NK-92 treated with Interleukin-12 subunit alpha and Interleukin-12 subunit beta, amount 100 ng/mL, for 24 hours (cell line): ENCODE measurements around the gene BANP.

Experiments used
- DNase-seq: peaks from one replicate; lab custom pipeline; 2025; lab: John Stamatoyannopoulos, UW

Gene BANP

GRCh38 chr16:87951552-87952538, 611 bp downstream of the BANP start:
- DNase-seq = no peak

DNA sequence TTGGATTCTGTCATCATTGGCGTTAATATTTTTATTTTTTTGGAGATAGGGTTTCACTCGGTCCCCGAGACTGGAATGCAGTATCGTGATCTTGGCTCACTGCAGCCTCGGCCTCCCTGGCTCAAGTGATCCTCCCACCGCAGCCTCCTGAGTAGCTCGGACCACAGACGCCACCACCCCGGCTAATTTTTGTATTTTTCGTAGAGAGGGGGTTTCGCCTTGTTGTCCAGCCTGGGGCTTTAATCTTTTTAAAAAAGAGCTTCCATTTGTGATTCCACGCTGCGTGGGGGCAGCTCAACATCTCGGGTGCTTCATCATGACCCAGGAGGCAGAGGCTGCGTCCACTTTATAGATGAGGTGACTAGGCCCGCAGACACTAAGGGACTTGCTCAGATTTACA, 1.5 kb downstream of the BANP start:
- no peak for DNase-seq

DNA sequence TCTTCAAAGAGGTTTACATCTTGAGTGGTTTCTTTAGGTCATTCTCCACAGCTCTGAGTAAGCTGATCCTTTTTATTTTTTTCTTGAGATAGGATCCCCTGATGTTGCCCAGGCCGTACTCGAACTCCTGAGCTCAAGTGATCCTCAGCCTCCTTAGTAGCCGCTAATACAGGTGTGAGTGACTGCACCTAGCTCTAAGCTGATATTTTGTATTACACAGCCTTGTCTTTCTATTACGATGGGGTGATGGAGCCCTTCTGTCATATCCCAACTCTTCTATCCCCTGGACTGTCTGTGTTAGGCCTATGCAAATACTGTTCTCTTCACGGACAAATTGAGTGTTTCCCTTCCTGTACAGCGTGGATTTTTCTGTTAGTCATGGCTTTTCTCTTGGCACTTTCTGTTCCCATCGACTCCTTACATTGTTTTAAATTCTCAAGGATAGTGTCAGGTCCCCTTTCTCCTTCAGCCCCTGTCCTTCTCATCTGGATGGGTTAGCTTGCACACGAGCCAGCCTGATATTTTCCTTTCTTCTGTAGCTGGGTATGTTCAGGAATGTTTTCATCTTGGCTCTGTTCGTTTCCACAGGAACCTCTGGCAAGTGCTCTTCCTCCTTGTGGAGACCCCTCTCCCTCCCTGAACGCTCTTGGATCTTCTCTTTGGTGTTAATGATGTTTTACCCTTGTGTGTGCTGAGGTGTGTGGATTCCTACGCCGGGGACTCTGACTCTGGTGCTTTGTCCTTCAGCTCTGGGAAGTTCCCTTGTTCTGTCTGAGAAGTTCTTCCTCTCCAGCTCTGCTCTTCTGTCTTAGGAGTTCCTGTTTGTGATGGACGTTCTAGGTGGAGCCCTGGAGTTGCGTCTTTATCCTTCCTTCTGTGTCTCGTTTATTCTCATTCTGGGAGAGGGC, 2.3 kb downstream of the BANP start:
- no peak for DNase-seq

DNA sequence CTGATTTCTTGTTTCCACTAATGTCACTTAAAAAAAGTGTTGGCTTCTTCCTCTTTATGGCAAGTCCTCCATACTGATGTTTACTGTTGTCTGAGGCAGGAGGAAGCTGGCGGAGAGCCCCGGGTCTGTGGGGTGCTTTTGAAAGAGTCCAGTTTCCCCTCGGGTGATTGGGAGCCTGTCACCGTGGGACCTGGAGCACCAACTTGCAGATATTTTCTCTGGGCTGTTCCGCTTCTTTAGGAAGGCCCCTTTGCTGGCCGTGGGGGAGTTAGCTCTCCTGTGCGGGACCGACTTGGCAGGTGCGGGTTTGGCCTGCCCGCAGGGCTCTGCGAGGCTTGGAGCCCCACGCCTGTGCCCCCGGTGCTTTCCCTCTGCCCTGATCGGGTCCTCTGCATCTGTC, 3.1 kb downstream of the BANP start:
- DNase-seq = no peak

GRCh38 chr16:87954826-87955225, 3.6 kb downstream of the BANP start:
- DNase-seq = no peak

- no peak for DNase-seq
Measured at GRCh38 chr16:87955302-87956097, 4.3 kb downstream of the BANP start.

DNA sequence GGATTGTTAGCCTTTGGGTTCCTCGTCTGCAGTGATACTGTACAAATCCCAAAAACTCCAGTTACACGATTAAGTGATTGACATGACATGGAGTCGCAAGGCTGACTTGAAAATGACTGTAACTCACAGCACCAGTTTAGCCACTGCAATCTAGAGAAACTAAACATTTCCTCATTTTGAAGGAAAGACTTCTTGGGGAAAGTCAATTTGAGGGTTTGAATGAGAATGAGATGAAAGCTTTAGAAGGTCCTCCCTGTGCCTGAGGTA, 4.8 kb downstream of the BANP start:
- DNase-seq = no peak

- DNase-seq = no peak
Measured at GRCh38 chr16:87956365-87957231, 5.4 kb downstream of the BANP start.

DNA sequence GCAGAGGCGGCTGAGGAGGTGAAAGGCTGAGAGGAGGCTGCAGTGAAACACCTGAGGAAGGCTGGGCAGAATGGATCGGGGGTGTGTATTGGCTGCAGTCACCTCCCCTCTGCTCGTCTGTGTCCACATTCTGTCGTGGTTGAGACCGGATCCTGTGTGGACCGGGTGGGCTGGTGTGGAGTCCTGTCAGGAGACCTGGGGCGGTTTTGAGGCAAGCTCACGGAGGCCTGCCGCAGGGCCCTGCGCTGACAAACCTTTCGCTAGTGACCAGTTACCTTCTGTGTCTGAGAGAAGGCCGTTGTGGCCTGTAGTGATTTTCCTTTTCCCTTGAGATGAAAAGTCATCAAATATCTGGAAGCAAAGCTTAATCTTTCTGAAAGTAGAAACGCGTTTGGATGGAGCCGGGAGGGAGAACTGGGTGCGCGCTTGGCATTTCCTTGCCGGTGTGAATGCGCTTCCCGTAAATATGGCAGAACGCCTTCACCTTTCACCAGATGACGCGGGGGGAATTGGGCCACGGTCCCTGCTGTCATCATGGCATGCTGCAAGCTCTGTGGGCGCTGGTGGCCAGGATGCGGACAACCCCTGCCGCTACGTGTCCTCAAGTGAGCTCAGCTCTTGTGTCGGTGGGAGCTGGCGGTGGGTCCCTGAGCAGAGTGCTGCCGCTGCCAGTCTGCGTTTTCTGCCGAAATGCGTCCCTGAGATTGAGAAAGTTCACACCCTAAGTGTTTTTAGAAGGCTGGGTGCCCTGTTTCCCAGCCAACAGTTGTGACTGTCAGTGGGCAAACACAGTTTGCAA, 6.3 kb downstream of the BANP start:
- DNase-seq = no peak

DNA sequence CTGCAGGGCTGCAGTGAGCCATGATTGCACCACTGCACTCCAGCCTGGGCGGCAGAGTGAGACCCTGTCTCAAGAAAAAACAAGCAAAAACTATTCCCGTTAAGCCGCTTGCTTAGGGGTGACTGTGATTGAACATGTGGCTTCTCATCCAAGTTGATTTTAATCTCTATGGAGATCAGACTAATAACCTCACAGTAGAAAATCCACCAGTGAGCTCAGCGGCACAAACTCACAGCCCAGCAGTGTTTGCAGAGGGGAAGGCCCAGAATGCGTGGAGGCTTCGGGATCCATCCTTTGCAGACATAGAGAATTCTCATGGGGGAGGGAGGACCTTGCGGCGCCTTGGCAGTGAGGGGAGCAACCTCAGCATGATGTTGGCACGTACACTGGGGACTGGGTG, 7.4 kb downstream of the BANP start:
- no peak for DNase-seq

DNA sequence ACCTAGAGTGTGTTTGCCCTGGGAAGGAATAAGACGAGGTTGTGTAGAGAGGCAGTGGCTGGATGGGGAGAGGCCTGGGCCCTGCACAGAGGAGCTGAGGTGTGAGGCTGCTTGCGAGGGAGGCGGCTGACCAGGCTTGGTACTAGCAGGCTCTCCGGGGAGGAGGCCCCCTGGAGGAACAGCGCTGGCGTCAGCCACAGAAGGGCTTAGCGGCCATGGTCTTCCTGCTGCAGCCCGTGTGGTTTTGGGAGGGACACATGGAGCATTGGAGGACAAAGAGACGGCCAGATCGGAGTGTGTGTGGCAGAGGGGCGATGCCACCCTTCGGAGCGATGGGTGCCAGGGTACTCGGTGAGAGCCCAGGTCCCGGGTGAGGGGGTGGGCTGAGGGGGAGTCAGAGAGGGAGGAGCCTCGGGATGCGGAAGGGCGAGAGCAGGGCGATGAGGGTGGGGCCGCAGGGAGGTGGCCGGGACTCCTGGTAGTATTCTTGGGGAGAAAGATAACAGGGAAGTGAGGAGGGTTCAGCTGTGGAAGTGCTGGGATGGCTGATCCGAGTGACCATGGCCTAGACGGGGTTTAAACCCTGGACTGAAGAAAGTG, 8.3 kb downstream of the BANP start:
- no peak for DNase-seq

DNA sequence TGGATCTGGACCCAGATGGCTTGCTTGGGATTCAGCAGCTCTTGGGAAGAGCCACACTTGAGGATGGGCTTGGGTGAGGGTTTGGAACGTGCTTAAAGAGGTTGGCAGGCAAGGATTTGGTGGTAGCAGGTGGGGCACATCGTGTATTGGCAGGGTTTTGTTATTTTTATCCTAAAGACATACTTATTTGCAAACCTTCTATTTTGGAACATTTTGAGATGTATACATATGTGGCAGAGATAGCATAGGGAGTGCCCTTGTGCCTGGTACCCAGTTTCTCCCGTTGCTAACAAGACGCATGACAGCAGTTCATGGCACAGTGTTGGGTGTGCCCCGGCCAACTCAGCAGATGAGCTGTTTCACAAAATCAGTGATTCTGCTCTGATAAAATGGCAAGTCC, 9.1 kb downstream of the BANP start:
- no peak for DNase-seq

DNA sequence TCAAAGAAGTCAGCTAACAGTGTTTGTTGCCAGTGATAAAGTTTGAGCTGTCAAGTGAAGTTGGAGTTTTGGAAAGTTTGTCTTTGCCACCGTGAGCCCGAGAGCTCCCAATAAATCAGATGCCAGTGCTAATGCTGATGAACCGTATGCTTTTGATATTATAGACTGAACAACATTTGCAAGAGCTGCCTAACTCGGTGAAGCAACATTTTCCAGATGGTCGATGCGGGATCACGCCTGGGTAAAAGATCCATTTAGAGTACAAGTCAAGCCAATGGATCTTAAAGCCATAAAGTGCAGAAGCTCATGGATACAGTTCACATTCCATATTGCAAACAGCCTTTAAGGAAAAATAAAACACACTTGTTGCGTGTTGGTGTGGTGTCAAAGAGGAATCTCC, 9.6 kb downstream of the BANP start:
- DNase-seq = no peak

- no peak for DNase-seq
Measured at GRCh38 chr16:87961623-87962022, 10.4 kb downstream of the BANP start.

DNA sequence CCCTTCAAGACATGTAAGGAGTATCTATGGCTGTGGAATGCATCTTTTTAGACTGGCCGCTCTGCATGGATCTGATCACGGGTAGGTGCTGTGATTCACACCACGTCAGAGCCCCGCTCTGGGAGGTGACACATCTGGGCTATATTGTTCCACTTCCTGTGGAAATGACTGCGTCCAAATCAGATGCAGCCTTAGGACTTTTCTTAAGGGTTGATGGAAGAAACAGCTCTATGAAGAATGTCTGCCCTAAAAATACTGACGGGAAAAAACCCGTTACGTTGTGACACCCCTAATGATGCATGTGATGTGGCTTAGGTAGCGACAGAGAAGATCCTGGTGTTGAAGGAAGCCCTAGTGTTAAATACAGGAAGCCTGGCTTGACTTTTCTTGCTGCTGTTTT, 12.2 kb downstream of the BANP start:
- DNase-seq = no peak

DNA sequence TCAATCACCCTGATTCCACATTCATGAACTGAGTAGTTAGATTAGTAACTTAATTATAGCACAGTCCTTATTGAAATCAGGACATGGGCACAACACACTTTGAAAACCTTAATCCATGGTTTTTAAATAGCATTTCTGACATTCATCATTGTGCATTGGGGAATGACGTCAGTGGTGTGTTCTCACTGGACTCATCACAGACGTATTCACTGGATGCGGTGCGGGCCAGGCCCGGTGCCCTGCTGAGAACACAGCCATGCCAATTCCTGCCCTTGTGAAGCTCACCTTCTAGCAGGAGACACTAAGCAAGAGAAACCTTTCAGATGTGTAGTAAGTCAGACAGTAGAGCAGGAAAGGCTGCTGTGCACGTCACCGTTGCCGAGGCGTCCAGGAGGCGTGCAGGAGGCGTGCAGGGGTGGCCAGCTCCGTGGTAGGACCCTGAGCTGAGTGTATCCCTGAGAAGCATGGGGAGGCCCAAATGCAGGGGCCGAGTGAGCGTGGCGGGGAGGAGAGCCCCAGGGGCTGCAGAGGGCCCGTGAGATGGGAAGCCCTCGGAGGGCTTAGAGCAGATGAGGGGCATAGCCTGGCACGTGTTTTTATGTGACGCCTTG, 12.9 kb downstream of the BANP start:
- no peak for DNase-seq

GRCh38 chr16:87965417-87965816, 14.2 kb downstream of the BANP start:
- no peak for DNase-seq

- DNase-seq = no peak
Measured at GRCh38 chr16:87966064-87966645, 14.9 kb downstream of the BANP start.

GRCh38 chr16:87966685-87967185, 15.5 kb downstream of the BANP start:
- no peak for DNase-seq
